Common myeloid progenitor, CD34-positive (primary cell): ENCODE measurements around the gene LY9.

ENCODE experiments used
- CTCF ChIA-PET: fragments of 350-600 bp; sonication (Branson Sonifier 250); formaldehyde crosslinking; loops from one replicate; lab custom pipeline; 2021; ENCODE audit warnings: antibody characterized with exemption; lab: Charles Lee
- POLR2A ChIA-PET: fragments of 350-600 bp; sonication (Branson Sonifier 250); formaldehyde crosslinking; loops from one replicate; lab custom pipeline; 2021; ENCODE audit warnings: antibody characterized with exemption; lab: Charles Lee
- DNase-seq, 3 donors: peaks; one replicate each; pipeline versions ENCODE4 v3.0.0 to v3.0.0-alpha.2; 2013
- H3K27ac ChIP-seq, 2 experiments: 1 replicate in 1 of 2; 2 replicates in 1 of 2; pipeline ENCODE4 v1.7.0; 2013; ENCODE audit warnings: inconsistent platforms in 2 of 2, low read length in 2 of 2, mild to moderate bottlenecking in 2 of 2, low read depth in 1 of 2, moderate library complexity in 1 of 2; ENCODE audit not compliant: severe bottlenecking in 2 of 2, insufficient read depth in 1 of 2, poor library complexity in 1 of 2
- H3K27me3 ChIP-seq, 5 experiments: replicated peaks in 2 of 5; 1 replicate in 3 of 5; 2 replicates in 2 of 5; pipeline versions ENCODE4 v1.6.1 to v1.7.0; 2013; ENCODE audit warnings: low read length in 4 of 5, mild to moderate bottlenecking in 2 of 5, moderate library complexity in 2 of 5, inconsistent platforms in 1 of 5; ENCODE audit not compliant: insufficient read depth in 5 of 5, control insufficient read depth in 4 of 5
- H3K36me3 ChIP-seq, 4 experiments: 1 replicate in 2 of 4; 2 replicates in 2 of 4; pipeline versions ENCODE4 v1.6.1 to v1.7.0; 2013; ENCODE audit warnings: low read length in 3 of 4, control low read depth in 1 of 4, mild to moderate bottlenecking in 1 of 4; ENCODE audit not compliant: control insufficient read depth in 4 of 4, insufficient read depth in 4 of 4
- H3K4me1 ChIP-seq, 4 experiments: 1 replicate in 3 of 4; 2 replicates in 1 of 4; pipeline versions ENCODE4 v1.6.1 to v1.7.1; 2013; ENCODE audit warnings: low read length in 3 of 4, mild to moderate bottlenecking in 3 of 4, control low read depth in 1 of 4, inconsistent platforms in 1 of 4, moderate library complexity in 1 of 4; ENCODE audit not compliant: control insufficient read depth in 4 of 4, insufficient read depth in 4 of 4; ENCODE audit errors: control extremely low read depth in 1 of 4
- H3K4me3 ChIP-seq, 7 experiments: 1 replicate in 4 of 7; 2 replicates in 3 of 7; pipeline versions ENCODE4 v1.5.1 to v1.7.0; 2013; ENCODE audit warnings: mild to moderate bottlenecking in 7 of 7, low read length in 6 of 7, moderate library complexity in 6 of 7, inconsistent platforms in 2 of 7, low read depth in 2 of 7, control low read depth in 1 of 7; ENCODE audit not compliant: insufficient read depth in 4 of 7, control insufficient read depth in 1 of 7; ENCODE audit errors: extremely low read depth in 1 of 7
- H3K9me3 ChIP-seq, 5 experiments: 1 replicate in 4 of 5; 2 replicates in 1 of 5; pipeline versions ENCODE4 v1.6.1 to v1.7.1; 2013; ENCODE audit warnings: low read length in 4 of 5, mild to moderate bottlenecking in 2 of 5, inconsistent platforms in 1 of 5, low read depth in 1 of 5, moderate library complexity in 1 of 5; ENCODE audit not compliant: control insufficient read depth in 4 of 5, insufficient read depth in 2 of 5; ENCODE audit errors: control extremely low read depth in 1 of 5
- WGBS: methylation state at CpG from one replicate; pipeline ENCODE4 v1.1.5; 2013; ENCODE audit not compliant: insufficient coverage; 5-methylcytosine and 5-hydroxymethylcytosine counted together

LY9 gene

GRCh38 chr1:160772331-160772730 is 23.6 kb upstream of the LY9 start:
- H3K4me1 ChIP-seq: peaks cover 5 to 25% (median 13%) of the 10 kb centered on the region in 4 experiments
- H3K4me3 ChIP-seq: no peak overlapping the region
- H3K27ac ChIP-seq: no peak overlapping the region
- no peaks in the 10 kb centered on the region for H3K36me3 ChIP-seq
- DNase-seq: no peak
- H3K27me3 ChIP-seq: no peaks in the 10 kb centered on the region
- H3K9me3 ChIP-seq: no peaks in the 10 kb centered on the region
- POLR2A ChIA-PET: no interaction called here
- no CpG with 5 or more reads among the region's 1 CpG for WGBS
- CTCF ChIA-PET: interaction anchor here (1.4 kb wide), 1 partner anchor 10 kb away, joined by 3 read pairs; no protein-coding TSS in a partner anchor

DNA sequence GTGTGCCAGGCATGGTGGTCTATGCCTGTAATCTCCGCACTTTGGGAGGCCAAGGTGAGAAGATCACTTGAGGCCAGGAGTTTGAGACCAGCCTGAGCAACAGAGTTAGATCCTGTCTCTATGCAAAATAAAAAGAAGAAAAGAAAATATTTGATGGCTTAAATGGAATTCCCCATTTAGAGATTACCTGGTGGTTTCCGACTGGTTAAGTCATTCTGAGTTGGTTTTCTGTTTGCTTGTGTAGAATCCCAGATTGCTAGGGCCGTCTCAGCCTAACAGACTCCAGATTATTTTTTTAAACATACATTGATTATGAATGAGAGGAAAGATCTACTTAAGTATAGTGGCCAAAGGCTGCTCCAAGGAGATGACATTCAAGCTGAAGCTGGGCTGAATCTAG is 22.9 kb upstream of the LY9 start:
- WGBS: 100% methylated on average over 1 of the region's 3 CpGs
- CTCF ChIA-PET: interaction anchor here (1.4 kb wide), 1 partner anchor 9 kb away, joined by 3 read pairs; no protein-coding TSS in a partner anchor
- H3K36me3 ChIP-seq: no peaks in the 10 kb centered on the region
- no peaks in the 10 kb centered on the region for H3K27me3 ChIP-seq
- no peaks in the 10 kb centered on the region for H3K9me3 ChIP-seq
- no peak overlapping the region for H3K27ac ChIP-seq
- no peak overlapping the region for H3K4me3 ChIP-seq
- POLR2A ChIA-PET: no interaction called here
- peaks cover 5 to 20% (median 10%) of the 10 kb centered on the region in 4 experiments for H3K4me1 ChIP-seq
- no peak for DNase-seq

GRCh38 chr1:160774886-160775719 is 20.9 kb upstream of the LY9 start:
- no peaks in the 10 kb centered on the region for H3K9me3 ChIP-seq
- POLR2A ChIA-PET: interaction anchor here (0.6 kb wide), 1 partner anchor 102 kb away, joined by 6 read pairs; no protein-coding TSS in a partner anchor
- H3K4me3 ChIP-seq: no peak overlapping the region
- no peaks in the 10 kb centered on the region for H3K36me3 ChIP-seq
- 50% methylated on average over 2 of the region's 2 CpGs for WGBS
- peaks cover 5 to 16% (median 10%) of the 10 kb centered on the region in 4 experiments for H3K4me1 ChIP-seq
- CTCF ChIA-PET: interaction anchor here (0.8 to 9.3 kb wide), 10 partner anchors 9 to 177 kb away, joined by 3 to 71 read pairs (median 4); partner anchors contain the start of gene ITLN2
- DNase-seq: peak in 1 of 3 donors; percentile 42
- H3K27me3 ChIP-seq: no peaks in the 10 kb centered on the region
- no peak overlapping the region for H3K27ac ChIP-seq

GRCh38 chr1:160776178-160776577 is 19.8 kb upstream of the LY9 start:
- Histone ChIP-seq H3K4me3 (no peak overlapping the region), H3K27ac (no peak overlapping the region), H3K4me1 (peaks cover 5 to 16% (median 10%) of the 10 kb centered on the region in 4 experiments), H3K9me3 (no peaks in the 10 kb centered on the region), H3K27me3 (no peaks in the 10 kb centered on the region), H3K36me3 (no peaks in the 10 kb centered on the region)
- 100% methylated on average over 1 of the region's 1 CpG for WGBS
- POLR2A ChIA-PET: no interaction called here
- DNase-seq: peak in 2 of 3 donors; percentile 38 to 42
- CTCF ChIA-PET: interaction anchor here (0.6 to 9.3 kb wide), 21 partner anchors 8 to 184 kb away, joined by 3 to 71 read pairs (median 3); partner anchors contain the start of gene ITLN2

DNA sequence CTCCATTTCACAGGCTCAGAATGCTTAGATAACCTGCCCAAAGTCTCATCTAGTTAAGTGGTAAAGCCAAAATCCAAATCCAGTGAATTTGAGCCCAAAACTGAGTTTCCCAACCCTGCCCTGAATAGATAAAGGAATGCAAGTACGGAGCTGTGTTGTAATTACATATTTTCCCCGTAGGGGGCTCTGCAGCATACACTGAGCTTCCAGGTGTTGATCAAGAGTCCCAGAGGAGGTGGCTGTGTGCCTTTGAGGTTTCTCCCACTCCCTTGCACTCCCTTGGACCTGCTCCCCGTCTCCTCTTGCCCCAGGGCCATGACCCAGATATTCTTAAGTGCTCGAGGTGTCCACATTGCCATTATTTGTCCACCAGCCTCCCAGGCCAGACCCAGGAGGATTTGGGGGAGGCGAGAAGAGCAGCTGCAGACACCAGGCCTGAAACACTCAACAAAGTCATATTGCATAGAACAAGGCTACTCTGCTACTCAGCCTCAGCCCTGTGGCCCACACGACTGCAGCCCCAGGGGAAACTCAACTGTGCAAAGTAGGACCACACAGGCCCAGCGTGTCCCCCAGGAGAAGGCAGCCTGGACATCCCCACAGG is 18.4 kb upstream of the LY9 start:
- Histone ChIP-seq H3K4me3 (no peak overlapping the region), H3K27me3 (no peaks in the 10 kb centered on the region), H3K4me1 (peaks cover 5 to 16% (median 10%) of the 10 kb centered on the region in 4 experiments), H3K27ac (no peak overlapping the region), H3K9me3 (no peaks in the 10 kb centered on the region), H3K36me3 (no peaks in the 10 kb centered on the region)
- DNase-seq: peak; percentile 35 to 50 (median 41)
- ChIA-PET POLR2A (no interaction called here), CTCF (interaction anchor here (0.6 to 9.3 kb wide), 16 partner anchors 16 to 368 kb away, joined by 3 to 71 read pairs (median 3); partner anchors contain the start of genes ITLN2 and SLAMF7)
- 94% methylated on average over 5 of the region's 7 CpGs for WGBS

DNA sequence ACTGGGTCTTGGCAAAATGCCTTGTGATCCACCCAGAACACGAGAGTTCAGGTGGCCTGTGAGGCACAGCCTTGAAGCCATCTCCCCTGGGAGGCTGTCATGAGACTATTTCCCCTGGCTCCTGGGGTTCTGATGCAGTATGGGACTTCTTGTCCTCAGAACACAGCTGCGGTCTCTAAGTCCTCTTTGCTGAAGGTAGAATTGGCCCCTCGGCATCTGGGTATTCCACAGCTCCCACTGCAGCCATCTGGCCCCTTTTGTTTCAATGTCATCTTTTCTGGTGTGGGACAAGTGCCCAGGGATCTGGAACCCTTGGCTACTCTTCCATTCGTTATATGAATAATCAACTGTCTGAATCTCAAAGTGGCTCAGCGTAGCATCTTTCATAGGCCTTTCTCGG is 17.0 kb upstream of the LY9 start:
- H3K36me3 ChIP-seq: no peaks in the 10 kb centered on the region
- H3K27me3 ChIP-seq: no peaks in the 10 kb centered on the region
- 98% methylated on average over 5 of the region's 6 CpGs for WGBS
- no peak for DNase-seq
- peaks cover 5 to 16% (median 10%) of the 10 kb centered on the region in 4 experiments for H3K4me1 ChIP-seq
- no peak overlapping the region for H3K27ac ChIP-seq
- no peaks in the 10 kb centered on the region for H3K9me3 ChIP-seq
- ChIA-PET CTCF (interaction anchor here (0.8 to 9.3 kb wide), 10 partner anchors 9 to 174 kb away, joined by 3 to 71 read pairs (median 4); partner anchors contain the start of gene ITLN2), POLR2A (no interaction called here)
- no peak overlapping the region for H3K4me3 ChIP-seq
